A549 (cell line): ENCODE data around the gene NR2E1.

ENCODE experiments used
- BHLHE40 ChIP-seq: IDR thresholded peaks from 2 replicates; pipeline ENCODE4 v1.6.1; 2012; ENCODE audit warnings: low read depth, low read length, inconsistent platforms
- JUN ChIP-seq, 2 experiments: fragments of >200 bp; sonication (Bioruptor Twin); formaldehyde crosslinking; IDR thresholded peaks; 2 replicates in 1 of 2; 3 replicates in 1 of 2; pipeline ENCODE4 v1.6.1; 2016 to 2017
- MAZ ChIP-seq: fragments of 150-350 bp; IDR thresholded peaks from 2 replicates; pipeline ENCODE4 v1.6.1; 2014; ENCODE audit warnings: antibody characterized with exemption, low read depth, low read length, borderline replicate concordance
- NFE2L2 ChIP-seq: fragments of 150-350 bp; conservative IDR thresholded peaks from 2 replicates; pipeline ENCODE4 v1.6.1; 2014; ENCODE audit warnings: low read length
- POLR2A ChIP-seq: IDR thresholded peaks from 2 replicates; pipeline ENCODE4 v1.6.1; 2012; ENCODE audit warnings: mild to moderate bottlenecking, low read length
- TF ChIP-seq, protein P1 (sequence below): fragments of >200 bp; sonication (Bioruptor Twin); formaldehyde crosslinking; IDR thresholded peaks from 3 replicates; pipeline ENCODE4 v1.5.1; 2016

DNA sequence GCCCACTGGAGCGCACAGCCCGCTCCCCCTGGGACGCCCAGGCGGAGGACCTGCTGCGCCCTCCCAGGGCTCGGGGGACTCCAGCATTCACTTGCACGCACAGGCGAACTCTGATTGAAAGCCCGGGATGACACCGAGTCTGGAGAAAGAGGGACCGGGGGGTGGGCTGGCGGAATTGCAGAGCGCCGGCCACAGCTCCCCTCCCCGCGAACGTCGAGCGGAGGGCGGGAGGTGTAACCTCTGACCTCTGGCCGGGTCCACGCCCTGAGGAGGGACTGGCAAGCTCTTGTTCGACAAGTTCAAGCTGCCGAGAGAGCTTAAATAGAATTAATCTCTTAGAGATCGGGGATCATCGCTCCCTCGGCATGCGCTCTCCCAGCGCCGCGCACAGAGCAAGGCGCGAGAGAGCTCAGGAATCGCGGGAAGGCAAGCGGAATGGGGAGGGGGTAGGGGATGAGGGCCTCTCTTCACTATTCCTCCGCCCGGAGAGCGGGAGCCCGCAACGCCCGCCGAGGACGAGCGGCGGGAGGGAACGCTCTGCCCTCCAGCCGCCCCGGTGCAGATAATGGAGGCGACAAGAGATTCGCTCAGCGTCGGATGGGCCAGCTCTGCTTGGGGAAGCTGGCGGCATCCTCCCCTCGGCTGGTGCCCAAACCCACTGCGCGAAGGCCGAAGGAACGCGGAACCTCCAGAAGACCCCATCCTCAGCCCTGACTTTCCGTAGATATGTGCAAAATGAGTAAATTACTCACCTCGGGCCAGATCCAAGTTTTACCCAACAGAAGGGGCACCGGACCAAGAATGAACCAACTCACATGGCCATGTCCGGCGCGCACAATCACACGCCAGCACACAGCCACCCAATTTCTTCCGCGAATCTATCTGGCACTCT, 761 bp upstream of the NR2E1 start:
- TF ChIP-seq, protein P1, sequence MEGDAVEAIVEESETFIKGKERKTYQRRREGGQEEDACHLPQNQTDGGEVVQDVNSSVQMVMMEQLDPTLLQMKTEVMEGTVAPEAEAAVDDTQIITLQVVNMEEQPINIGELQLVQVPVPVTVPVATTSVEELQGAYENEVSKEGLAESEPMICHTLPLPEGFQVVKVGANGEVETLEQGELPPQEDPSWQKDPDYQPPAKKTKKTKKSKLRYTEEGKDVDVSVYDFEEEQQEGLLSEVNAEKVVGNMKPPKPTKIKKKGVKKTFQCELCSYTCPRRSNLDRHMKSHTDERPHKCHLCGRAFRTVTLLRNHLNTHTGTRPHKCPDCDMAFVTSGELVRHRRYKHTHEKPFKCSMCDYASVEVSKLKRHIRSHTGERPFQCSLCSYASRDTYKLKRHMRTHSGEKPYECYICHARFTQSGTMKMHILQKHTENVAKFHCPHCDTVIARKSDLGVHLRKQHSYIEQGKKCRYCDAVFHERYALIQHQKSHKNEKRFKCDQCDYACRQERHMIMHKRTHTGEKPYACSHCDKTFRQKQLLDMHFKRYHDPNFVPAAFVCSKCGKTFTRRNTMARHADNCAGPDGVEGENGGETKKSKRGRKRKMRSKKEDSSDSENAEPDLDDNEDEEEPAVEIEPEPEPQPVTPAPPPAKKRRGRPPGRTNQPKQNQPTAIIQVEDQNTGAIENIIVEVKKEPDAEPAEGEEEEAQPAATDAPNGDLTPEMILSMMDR = no peak
- no peak for TF ChIP-seq NFE2L2
- no peak for TF ChIP-seq JUN (IDR thresholded peaks at IDR 0.05)
- no peak for TF ChIP-seq BHLHE40
- TF ChIP-seq MAZ = no peak
- no peak for TF ChIP-seq POLR2A
